ENCODE measurements around the gene TADA2A. TPM values are rescaled to one million over a fixed set of nuclear protein-coding genes. Genes with fewer than 3 reads are reported as not detected.

The TADA2A gene
- total RNA-seq, 2 experiments from 2014 or later: 35.8 to 46.3 TPM

DNA sequence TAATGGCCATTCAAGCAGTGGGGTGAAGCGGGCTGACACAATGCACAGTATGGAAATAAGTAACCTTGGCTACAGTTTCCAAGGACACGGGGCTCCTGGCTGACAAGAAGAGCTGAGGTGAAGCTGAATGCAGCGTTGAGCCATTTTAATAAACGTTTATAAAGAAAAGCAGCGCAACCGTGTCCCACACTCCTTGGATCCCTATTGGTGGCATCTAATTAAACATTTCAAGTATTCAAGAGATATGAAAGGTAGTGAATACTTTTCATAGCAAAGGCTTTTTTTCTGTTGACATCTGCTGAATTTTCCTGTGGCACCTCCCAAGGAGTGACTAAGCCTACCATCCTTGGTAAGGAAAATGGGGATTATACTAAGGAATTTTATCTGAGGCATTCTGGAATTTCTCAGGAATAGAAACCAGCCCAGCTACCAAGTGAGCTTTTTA lies 109.5 kb downstream of the TADA2A start:
- TSS peak; percentile 10 for BruUV-seq (replicated peaks)
- H3K9me3 ChIP-seq (ENCODE audit: low read length): no peaks in the 10 kb centered on the region
- intact Hi-C loops (cut with micrococcal nuclease; ENCODE audit: unreplicated experiment): no loop called here
- no peak for DNase-seq (ENCODE audit: low spot score)
- H3K4me3 ChIP-seq (ENCODE audit: low read depth, low read length, poor library complexity, severe bottlenecking): no peak overlapping the region
- no peak overlapping the region for H3K4me2 ChIP-seq (ENCODE audit: low read length)
- no peaks in the 10 kb centered on the region for H4K20me1 ChIP-seq (ENCODE audit: insufficient read depth, low read length)
- peaks cover 89% of the 10 kb centered on the region for H3K36me3 ChIP-seq (ENCODE audit: insufficient read depth, low read length)
- no peak overlapping the region for H2AFZ ChIP-seq (ENCODE audit: low read length)
- H3K4me1 ChIP-seq (ENCODE audit: insufficient read depth, low read length, poor library complexity, severe bottlenecking): no peaks in the 10 kb centered on the region
- ChIA-PET POLR2A (interaction anchor here (0.6 kb wide), 1 partner anchor 173 kb away, joined by 4 read pairs; no protein-coding TSS in a partner anchor), CTCF (ENCODE audit: unreplicated experiment) (no interaction called here)
- H3K9me2 ChIP-seq (ENCODE audit: insufficient read depth, low read length): no peaks in the 10 kb centered on the region
- TF ChIP-seq EZH2phosphoT487 (IDR thresholded peaks at IDR 0.05; ENCODE audit: borderline replicate concordance, low read depth, low read length) (no peak), CTCF (conservative IDR thresholded peaks at IDR 0.05; ENCODE audit: low read length) (no peak)
- no peaks in the 10 kb centered on the region for H3K79me2 ChIP-seq (ENCODE audit: insufficient read depth, low read depth, low read length)
- H3K27ac ChIP-seq (ENCODE audit: low read depth, low read length, poor library complexity, severe bottlenecking): no peak overlapping the region

GRCh38 chr17:37517881-37518280 lies 111.2 kb downstream of the TADA2A start:
- Histone ChIP-seq H3K4me2 (ENCODE audit: low read length) (no peak overlapping the region), H3K27ac (ENCODE audit: low read depth, low read length, poor library complexity, severe bottlenecking) (no peak overlapping the region), H3K36me3 (ENCODE audit: insufficient read depth, low read length) (peaks cover 87% of the 10 kb centered on the region), H3K79me2 (ENCODE audit: insufficient read depth, low read depth, low read length) (no peaks in the 10 kb centered on the region), H3K4me3 (ENCODE audit: low read depth, low read length, poor library complexity, severe bottlenecking) (no peak overlapping the region), H2AFZ (ENCODE audit: low read length) (no peak overlapping the region), H3K9me3 (ENCODE audit: low read length) (no peaks in the 10 kb centered on the region), H3K9me2 (ENCODE audit: insufficient read depth, low read length) (no peaks in the 10 kb centered on the region), H4K20me1 (ENCODE audit: insufficient read depth, low read length) (no peaks in the 10 kb centered on the region), H3K4me1 (ENCODE audit: insufficient read depth, low read length, poor library complexity, severe bottlenecking) (no peaks in the 10 kb centered on the region)
- TF ChIP-seq EZH2phosphoT487 (IDR thresholded peaks at IDR 0.05; ENCODE audit: borderline replicate concordance, low read depth, low read length) (no peak), CTCF (conservative IDR thresholded peaks at IDR 0.05; ENCODE audit: low read length) (no peak)
- intact Hi-C loops (cut with micrococcal nuclease; ENCODE audit: unreplicated experiment): no loop called here
- no TSS peak for BruUV-seq (replicated peaks)
- CTCF ChIA-PET (ENCODE audit: unreplicated experiment): no interaction called here
- POLR2A ChIA-PET: no interaction called here
- no peak for DNase-seq (ENCODE audit: low spot score)

DNA sequence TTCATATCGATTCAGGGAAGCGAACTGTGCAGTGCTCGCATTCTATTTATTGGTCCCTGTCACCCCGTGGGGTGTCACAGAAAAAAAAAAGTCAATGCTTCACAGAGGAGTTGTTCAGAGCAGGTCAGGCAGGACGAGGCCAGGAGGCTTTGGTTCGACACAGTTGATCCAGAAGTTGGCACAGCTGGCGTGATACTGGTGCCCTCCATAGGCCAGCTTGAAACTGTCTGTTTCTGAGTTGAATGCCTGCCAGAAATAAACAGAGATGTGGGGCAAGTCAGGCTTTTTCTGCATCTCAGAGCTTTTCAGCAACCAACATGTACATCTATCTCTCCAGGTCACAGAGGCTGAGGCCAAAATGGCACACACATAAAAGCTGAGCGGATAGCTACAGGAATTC lies 112.1 kb downstream of the TADA2A start:
- H3K36me3 ChIP-seq (ENCODE audit: insufficient read depth, low read length): peaks cover 87% of the 10 kb centered on the region
- DNase-seq (ENCODE audit: low spot score): no peak
- H3K4me3 ChIP-seq (ENCODE audit: low read depth, low read length, poor library complexity, severe bottlenecking): no peak overlapping the region
- no peak overlapping the region for H3K27ac ChIP-seq (ENCODE audit: low read depth, low read length, poor library complexity, severe bottlenecking)
- BruUV-seq (replicated peaks): no TSS peak
- H3K9me3 ChIP-seq (ENCODE audit: low read length): no peaks in the 10 kb centered on the region
- H3K79me2 ChIP-seq (ENCODE audit: insufficient read depth, low read depth, low read length): no peaks in the 10 kb centered on the region
- ChIA-PET CTCF (ENCODE audit: unreplicated experiment) (no interaction called here), POLR2A (no interaction called here)
- no peaks in the 10 kb centered on the region for H4K20me1 ChIP-seq (ENCODE audit: insufficient read depth, low read length)
- H3K4me2 ChIP-seq (ENCODE audit: low read length): no peak overlapping the region
- no peak overlapping the region for H2AFZ ChIP-seq (ENCODE audit: low read length)
- TF ChIP-seq CTCF (conservative IDR thresholded peaks at IDR 0.05; ENCODE audit: low read length): no peak
- no peak for TF ChIP-seq EZH2phosphoT487 (IDR thresholded peaks at IDR 0.05; ENCODE audit: borderline replicate concordance, low read depth, low read length)
- intact Hi-C loops (cut with micrococcal nuclease; ENCODE audit: unreplicated experiment): no loop called here
- H3K9me2 ChIP-seq (ENCODE audit: insufficient read depth, low read length): no peaks in the 10 kb centered on the region
- no peaks in the 10 kb centered on the region for H3K4me1 ChIP-seq (ENCODE audit: insufficient read depth, low read length, poor library complexity, severe bottlenecking)
